Vagina (tissue), 2 donors: Measurements from ENCODE around the gene PDE4D.

ENCODE experiments used
- CTCF ChIP-seq, 3 experiments: fragments of 450-650 bp in 2 of 3; fragments of 200-600 bp in 1 of 3; sonication (generic) in 1 of 3; IDR thresholded peaks; one replicate each; pipeline ENCODE4 v1.5.1; 2017 to 2019; ENCODE audit warnings: antibody characterized with exemption in 3 of 3, mild to moderate bottlenecking in 2 of 3, moderate library complexity in 2 of 3
- POLR2A ChIP-seq, 2 donors: fragments of 450-650 bp; IDR thresholded peaks; one replicate each; pipeline ENCODE4 v1.6.1; 2017; ENCODE audit warnings: antibody characterized with exemption in 2 of 2, mild to moderate bottlenecking in 2 of 2, moderate library complexity in 2 of 2
- POLR2AphosphoS5 ChIP-seq, 2 donors: sonication (generic); formaldehyde crosslinking; IDR thresholded peaks; one replicate each; pipeline ENCODE4 v1.9.0; 2017; ENCODE audit warnings: antibody characterized with exemption in 2 of 2, mild to moderate bottlenecking in 2 of 2, low read depth in 1 of 2; ENCODE audit not compliant: insufficient read depth in 1 of 2

DNA sequence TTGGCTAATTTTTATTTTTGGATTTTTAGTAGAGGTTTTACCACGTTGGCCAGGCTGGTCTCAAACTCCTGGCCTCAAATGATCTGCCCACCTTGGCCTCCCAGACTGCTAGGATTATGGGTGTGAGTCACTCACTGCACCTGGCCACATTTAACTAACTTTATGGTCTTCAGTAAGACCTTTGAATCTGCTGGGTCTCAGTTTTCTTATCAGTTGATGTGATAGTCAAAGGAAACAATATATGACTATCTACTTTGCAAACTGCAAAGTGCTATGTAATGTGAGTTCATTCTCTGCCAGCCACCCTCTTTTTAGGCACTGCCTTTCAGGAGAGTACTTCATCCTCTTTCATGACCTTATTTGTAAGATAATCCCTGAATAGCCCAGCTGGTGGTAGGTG, 474.7 kb downstream of the PDE4D start:
- TF ChIP-seq CTCF (IDR thresholded peaks at IDR 0.05) (no peak), POLR2A (IDR thresholded peaks at IDR 0.05) (no peak), POLR2AphosphoS5 (IDR thresholded peaks at IDR 0.05; ENCODE audit: insufficient read depth in 1 of 2, low read depth in 1 of 2) (no peak)
